Endothelial cell of coronary artery (primary cell): ENCODE measurements around the gene RIN2. TPM values are rescaled to one million over a fixed set of nuclear protein-coding genes. Genes with fewer than 3 reads are reported as not detected.

Experiments
- total RNA-seq: library from RNA; depleted of rRNA; stranded (reverse); fragments of >200 nt; gene quantifications from 2 replicates; pipeline ENCODE4 v1.2.3, GENCODE V29; 2014

RIN2 gene
- 67.8 and 100 TPM in 2 replicates for total RNA-seq

DNA sequence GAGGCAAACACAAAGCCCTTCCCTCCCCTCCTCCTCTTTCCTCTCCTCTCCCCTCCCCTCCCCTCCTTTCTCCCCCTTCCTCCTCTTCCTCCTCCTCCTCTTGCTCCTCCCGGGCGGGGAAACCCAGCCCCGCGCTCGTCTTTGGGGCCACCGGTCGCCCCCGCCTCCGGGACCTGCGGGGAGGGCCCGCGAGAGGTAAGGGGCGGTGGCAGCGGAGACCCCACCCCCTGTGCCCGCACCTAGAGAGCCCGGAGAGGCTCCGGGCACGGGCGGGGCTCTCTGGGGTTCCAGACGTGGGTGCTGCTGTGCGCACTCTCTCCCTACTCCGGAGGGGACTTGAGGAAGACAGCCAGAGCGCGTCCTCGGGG, at the start of gene RIN2:
RIN2 (plus strand) TSS at position 126 of the 368 bp plus-strand sequence. CDS start 131,344 bp downstream, outside the sequence.

